CD14-positive monocyte (primary cell): ENCODE measurements around the gene CD320. TPM values are rescaled to one million over a fixed set of nuclear protein-coding genes. Genes with fewer than 3 reads are reported as not detected.

Experiments used
- DNase-seq, 3 donors: peaks; one replicate each; pipeline ENCODE4 v3.0.0-alpha.2; 2011 to 2022
- H2AFZ ChIP-seq: 2 replicates; pipeline ENCODE4 v1.6.0; 2012; ENCODE audit warnings: mild to moderate bottlenecking, low read depth, low read length, inconsistent platforms; ENCODE audit not compliant: insufficient read depth, poor library complexity, severe bottlenecking
- H3K27ac ChIP-seq, 2 donors: 1 replicate in 1 of 2; 2 replicates in 1 of 2; pipeline ENCODE4 v1.5.1; 2012 to 2013; ENCODE audit warnings: low read length in 2 of 2, control low read depth in 1 of 2, inconsistent platforms in 1 of 2, low read depth in 1 of 2, mild to moderate bottlenecking in 1 of 2
- H3K27me3 ChIP-seq, 2 donors: one replicate each; pipeline versions ENCODE4 v1.6.0 to v1.6.1; 2011 to 2013; ENCODE audit warnings: low read length in 2 of 2; ENCODE audit not compliant: control insufficient read depth in 2 of 2, insufficient read depth in 2 of 2
- H3K36me3 ChIP-seq, 2 donors: replicated peaks in 1 of 2; 1 replicate in 1 of 2; 2 replicates in 1 of 2; pipeline versions ENCODE4 v1.5.1 to v1.6.1; 2012 to 2013; ENCODE audit warnings: low read length in 2 of 2, control low read depth in 1 of 2, inconsistent platforms in 1 of 2, mild to moderate bottlenecking in 1 of 2; ENCODE audit not compliant: insufficient read depth in 2 of 2, control insufficient read depth in 1 of 2
- H3K4me1 ChIP-seq, 2 donors: 1 replicate in 1 of 2; 2 replicates in 1 of 2; pipeline versions ENCODE4 v1.5.1 to v1.6.1; 2012 to 2013; ENCODE audit warnings: low read length in 2 of 2, control low read depth in 1 of 2, inconsistent platforms in 1 of 2, mild to moderate bottlenecking in 1 of 2, moderate library complexity in 1 of 2; ENCODE audit not compliant: insufficient read depth in 2 of 2, control insufficient read depth in 1 of 2
- H3K4me2 ChIP-seq: replicated peaks from 2 replicates; pipeline ENCODE3; 2012; ENCODE audit warnings: low read length, moderate library complexity, mild to moderate bottlenecking; ENCODE audit not compliant: poor library complexity, severe bottlenecking; ENCODE audit errors: extremely low read depth
- H3K4me3 ChIP-seq, 3 experiments: fragments of 200-600 bp in 1 of 3; sonication (generic) in 1 of 3; replicated peaks in 1 of 3; 1 replicate in 2 of 3; 2 replicates in 1 of 3; pipeline ENCODE4 v1.5.1; 2011 to 2013; ENCODE audit warnings: low read length in 3 of 3, mild to moderate bottlenecking in 3 of 3, control low read depth in 2 of 3, low read depth in 2 of 3, inconsistent platforms in 1 of 3, moderate library complexity in 1 of 3
- H3K79me2 ChIP-seq: 2 replicates; pipeline ENCODE4 v1.6.0; 2012; ENCODE audit warnings: mild to moderate bottlenecking, control low read depth, inconsistent platforms, low read length, moderate library complexity; ENCODE audit not compliant: insufficient read depth
- H3K9ac ChIP-seq: 2 replicates; pipeline ENCODE4 v1.6.0; 2017; ENCODE audit warnings: low read length, mild to moderate bottlenecking; ENCODE audit not compliant: insufficient read depth, poor library complexity, severe bottlenecking
- H3K9me3 ChIP-seq, 2 donors: replicated peaks in 1 of 2; 1 replicate in 1 of 2; 2 replicates in 1 of 2; pipeline versions ENCODE4 v1.5.1 to v1.6.1; 2012 to 2013; ENCODE audit warnings: low read length in 2 of 2, control low read depth in 1 of 2; ENCODE audit not compliant: control insufficient read depth in 1 of 2, insufficient read depth in 1 of 2
- H4K20me1 ChIP-seq: 2 replicates; pipeline ENCODE4 v1.6.0; 2012; ENCODE audit warnings: mild to moderate bottlenecking, low read length, control low read depth, moderate library complexity; ENCODE audit not compliant: insufficient read depth
- H3K27ac Mint-ChIP-seq, 7 donors: one replicate each; pipeline ENCODE4 v1.8.0; 2020; ENCODE audit warnings: mild to moderate bottlenecking in 7 of 7, mixed read lengths in 7 of 7, moderate library complexity in 6 of 7, inconsistent platforms in 2 of 7
- H3K27me3 Mint-ChIP-seq, 3 donors: one replicate each; pipeline ENCODE4 v1.8.0; 2021 to 2022; ENCODE audit warnings: low read depth in 3 of 3, mild to moderate bottlenecking in 3 of 3, mixed read lengths in 3 of 3, moderate library complexity in 3 of 3, inconsistent platforms in 1 of 3
- H3K36me3 Mint-ChIP-seq, 2 donors: one replicate each; pipeline ENCODE4 v1.8.0; 2020; ENCODE audit warnings: mixed read lengths in 2 of 2, inconsistent platforms in 1 of 2, mild to moderate bottlenecking in 1 of 2
- H3K4me1 Mint-ChIP-seq: one replicate; pipeline ENCODE4 v1.8.0; 2020; ENCODE audit warnings: mild to moderate bottlenecking, mixed read lengths
- H3K4me3 Mint-ChIP-seq, 2 donors: one replicate each; pipeline ENCODE4 v1.8.0; 2020; ENCODE audit warnings: mild to moderate bottlenecking in 2 of 2, mixed read lengths in 2 of 2, moderate library complexity in 1 of 2
- H3K9me3 Mint-ChIP-seq, 7 donors: one replicate each; pipeline ENCODE4 v1.8.0; 2020 to 2022; ENCODE audit warnings: mixed read lengths in 7 of 7, mild to moderate bottlenecking in 6 of 7, moderate library complexity in 6 of 7, inconsistent platforms in 2 of 7
- CTCF ChIP-seq: fragments of 200-600 bp; IDR thresholded peaks from one replicate; pipeline ENCODE4 v1.8.0; 2022; ENCODE audit warnings: antibody characterized with exemption, mild to moderate bottlenecking
- WGBS: methylation state at CpG from one replicate; pipeline ENCODE4 v1.1.5; 2013; ENCODE audit warnings: missing lambda C conversion rate; ENCODE audit not compliant: insufficient coverage; 5-methylcytosine and 5-hydroxymethylcytosine counted together
- intact Hi-C, 2 donors: fragments of 100-400 bp; cut with micrococcal nuclease; formaldehyde crosslinking; loops; one replicate each; pipeline versions ENCODE4 v1.15.0 to v1.15.1; 2023
- polyA plus RNA-seq, 3 donors: library from polyadenylated mRNA; depleted of rRNA in 1 of 3; unstranded in 2 of 3; stranded (reverse) in 1 of 3; fragments of 300-500 nt in 2 of 3; fragments of >200 nt in 1 of 3; fragmentation: Illumina TruSeq in 2 of 3; gene quantifications; 1 replicate in 2 of 3; 2 replicates in 1 of 3; pipeline ENCODE4 v1.2.3, GENCODE V29; 2012 to 2021

Gene CD320
- polyA plus RNA-seq, 3 donors, result 0.72 to 2.5 (median 1.0) TPM

GRCh38 chr19:8308891-8309291, 733 bp upstream of the CD320 start:
- Histone ChIP-seq H3K9ac (no peak overlapping the region), H3K9me3 (no peaks in the 10 kb centered on the region), H3K27me3 (peaks cover 0 to 12% of the 10 kb centered on the region in 2 donors), H4K20me1 (no peaks in the 10 kb centered on the region), H3K36me3 (peaks cover 28 to 46% of the 10 kb centered on the region in 2 donors), H2AFZ (no peak overlapping the region), H3K4me2 (no peak overlapping the region), H3K4me3 (no peak overlapping the region), H3K79me2 (no peaks in the 10 kb centered on the region), H3K27ac (no peak overlapping the region), H3K4me1 (peaks cover 12 to 13% of the 10 kb centered on the region in 2 donors)
- WGBS, result 91% methylated on average over 8 of the region's 17 CpGs
- Mint-ChIP-seq H3K27me3 (peaks cover 20 to 44% (median 23%) of the 10 kb centered on the region in 3 donors), H3K27ac (no peak overlapping the region), H3K4me1 (peaks cover 23% of the 10 kb centered on the region), H3K4me3 (peak overlapping the region; percentile 68 to 82), H3K36me3 (peaks cover 36 to 60% of the 10 kb centered on the region in 2 donors), H3K9me3 (peaks cover 0 to 3% (median 0%) of the 10 kb centered on the region in 7 donors)
- TF ChIP-seq CTCF, result no peak
- intact Hi-C loops, result no loop called here
- DNase-seq, result no peak

GRCh38 chr19:8307400-8307964, 676 bp downstream of the CD320 start:
- Histone ChIP-seq H3K9ac (peak overlapping the region; percentile 46), H3K36me3 (peaks cover 21 to 32% of the 10 kb centered on the region in 2 donors), H3K4me3 (peak overlapping the region in 1 of 3 experiments; percentile 67), H3K27ac (no peak overlapping the region), H4K20me1 (no peaks in the 10 kb centered on the region), H3K4me1 (peaks cover 12 to 13% of the 10 kb centered on the region in 2 donors), H2AFZ (peak overlapping the region; percentile 73), H3K79me2 (no peaks in the 10 kb centered on the region), H3K4me2 (peak overlapping the region; percentile 76), H3K9me3 (no peaks in the 10 kb centered on the region), H3K27me3 (peaks cover 0 to 12% of the 10 kb centered on the region in 2 donors)
- Mint-ChIP-seq H3K4me1 (peaks cover 23% of the 10 kb centered on the region), H3K9me3 (peaks cover 0 to 3% (median 0%) of the 10 kb centered on the region in 7 donors), H3K4me3 (peak overlapping the region; percentile 68 to 84), H3K36me3 (peaks cover 30 to 45% of the 10 kb centered on the region in 2 donors), H3K27me3 (peaks cover 24 to 52% (median 28%) of the 10 kb centered on the region in 3 donors), H3K27ac (peak overlapping the region in 4 of 7 donors; percentile 69 to 88 (median 76))
- intact Hi-C loops, result no loop called here
- TF ChIP-seq CTCF, result no peak
- WGBS, result 63% methylated on average over 10 of the region's 24 CpGs
- no peak for DNase-seq
